Parietal lobe (tissue), 2 donors: ENCODE measurements around the gene CBY2. TPM values are rescaled to one million over a fixed set of nuclear protein-coding genes. Genes with fewer than 3 reads are reported as not detected.

Source experiments
- small RNA-seq: library from RNA; depleted of rRNA; stranded (forward); fragments of <200 nt; gene quantifications from one replicate; pipeline ENCODE3, GENCODE V24; 2014; ENCODE audit warnings: low replicate concordance
- total RNA-seq: library from RNA; depleted of rRNA; stranded (reverse); fragments of >200 nt; gene quantifications from one replicate; pipeline ENCODE4 v1.2.3, GENCODE V29; 2014

CBY2 gene
- total RNA-seq: not detected

GRCh38 chr13:45702088-45702487, at the start of gene CBY2:
CBY2 (plus strand) TSS chr13:45702320; CDS start chr13:45702391, 71 bp downstream.

Small RNAs within 50 kb of the gene (small RNA-seq; reads per million reads assigned to genes)
- gene RF00017: not detected

Other genes starting within 250 kb of the CBY2 start
- gene COG3, start 237.4 kb upstream of the CBY2 start, total RNA-seq: 77.3 TPM
- not detected for gene ERICH6B, start 86.6 kb upstream of the CBY2 start, total RNA-seq
- gene SIAH3, start 149.4 kb downstream of the CBY2 start, total RNA-seq: 11.9 TPM